GM12872 (cell line): ENCODE measurements around the gene ATOH8.

Experiments
- CTCF ChIP-seq: IDR thresholded peaks from 3 replicates; pipeline ENCODE4 v1.5.1; 2011; ENCODE audit warnings: low read depth, mild to moderate bottlenecking, low read length, moderate library complexity; ENCODE audit not compliant: insufficient read depth

The ATOH8 gene

GRCh38 chr2:85746321-85747004 is 7.3 kb upstream of the ATOH8 start:
- TF ChIP-seq CTCF = no peak

DNA sequence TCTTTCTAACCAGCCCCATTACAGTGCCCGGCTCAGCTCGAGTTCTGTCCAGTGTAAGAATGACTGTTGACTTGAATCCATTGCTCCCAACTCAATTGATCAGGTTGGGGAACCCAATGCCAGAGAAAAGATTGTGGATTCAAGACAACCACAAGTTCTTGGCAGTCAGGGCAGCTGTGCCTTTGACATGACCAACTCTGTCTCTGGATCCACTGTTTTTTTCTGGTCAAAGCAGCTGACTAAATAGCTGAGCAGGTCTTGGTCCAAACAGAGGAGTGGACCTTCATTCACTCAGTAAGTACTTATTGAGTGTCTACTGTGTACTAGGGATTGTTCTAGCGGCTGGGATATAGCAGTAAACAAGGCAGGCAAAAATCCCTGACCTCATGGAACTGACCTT is 6.3 kb upstream of the ATOH8 start:
- TF ChIP-seq CTCF = no peak

DNA sequence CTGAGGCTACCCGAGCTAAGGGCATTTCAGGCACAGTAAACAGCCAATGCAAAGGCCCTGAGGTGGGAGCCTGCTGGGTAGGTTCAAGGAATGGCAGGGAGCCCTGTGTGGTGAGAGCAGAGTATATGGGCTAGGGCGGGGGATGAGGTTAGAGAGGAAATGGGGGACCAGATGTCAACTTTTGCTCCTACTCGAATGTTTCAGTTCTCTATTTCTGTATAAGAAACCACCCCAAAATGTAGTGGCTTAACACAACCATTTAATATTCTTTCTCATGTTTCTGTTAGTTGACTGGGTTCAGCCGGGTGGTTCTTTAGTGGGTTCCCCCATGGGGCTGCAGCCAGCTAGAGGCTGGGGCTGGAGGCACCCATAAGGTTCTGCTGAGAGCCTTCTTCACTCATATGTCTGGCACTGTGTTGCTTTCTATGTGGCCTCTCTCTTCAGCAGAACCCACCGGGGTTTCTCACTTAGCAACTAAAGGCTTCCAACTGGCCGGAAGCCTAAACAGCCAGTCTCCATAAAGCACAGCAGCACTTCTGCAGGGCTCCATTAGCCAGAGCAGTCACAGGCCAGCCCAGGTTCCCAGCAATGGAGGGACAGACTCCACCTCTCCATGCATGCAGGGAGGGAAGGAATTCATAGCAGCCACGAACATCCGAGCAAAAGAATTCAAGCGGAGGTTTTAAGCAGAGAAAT is 5.6 kb upstream of the ATOH8 start:
- TF ChIP-seq CTCF = no peak

- TF ChIP-seq CTCF = no peak
Measured at GRCh38 chr2:85748985-85749875, 4.6 kb upstream of the ATOH8 start.

DNA sequence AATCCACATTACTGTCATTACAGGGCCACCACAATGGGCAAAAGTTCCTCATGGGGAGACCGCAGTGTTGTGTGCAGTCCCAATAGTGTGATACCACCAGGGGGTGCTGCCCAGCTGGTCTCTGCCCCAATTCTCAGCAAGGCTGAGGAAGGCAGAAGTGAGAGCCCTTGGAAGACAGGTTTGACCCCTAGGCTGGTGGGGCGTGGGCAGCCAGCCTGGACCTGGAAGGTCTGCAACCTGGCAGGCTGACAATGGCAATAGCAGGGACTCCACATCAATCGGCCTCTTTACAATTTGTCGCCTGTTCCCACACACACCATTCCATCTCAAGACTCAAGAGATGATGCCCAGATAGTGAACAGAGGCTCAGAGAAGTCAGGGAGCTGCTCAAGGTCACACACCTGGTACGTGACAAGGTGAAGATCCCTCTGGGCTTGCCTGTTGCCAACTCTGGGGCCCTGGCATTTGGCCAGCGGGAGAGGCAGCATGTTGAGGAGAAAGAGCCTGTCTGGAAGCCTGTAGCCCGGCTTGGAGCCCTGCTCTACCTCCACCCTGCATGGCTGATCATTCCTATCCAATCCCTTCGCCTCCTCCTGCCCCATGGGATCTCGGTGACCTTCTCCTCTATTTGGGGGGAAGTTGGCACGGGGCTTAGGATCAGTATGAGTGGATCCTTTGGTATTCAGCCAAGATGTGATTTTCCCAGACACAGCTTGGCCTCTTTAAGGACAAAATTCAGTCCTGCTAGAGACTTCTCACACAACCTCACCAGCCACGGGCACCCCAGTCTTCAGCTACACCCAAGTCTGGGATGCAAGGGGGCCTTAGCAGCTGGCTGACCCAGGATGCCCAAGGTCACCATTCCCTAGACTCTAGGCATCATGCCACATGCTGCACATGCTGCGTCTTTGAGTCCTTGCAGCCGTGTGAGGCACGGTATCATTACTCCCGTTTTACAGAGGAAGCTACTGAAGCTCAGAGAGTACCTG is 2.9 kb upstream of the ATOH8 start:
- TF ChIP-seq CTCF = peak; percentile 74

- no peak for TF ChIP-seq CTCF
Measured at GRCh38 chr2:85751627-85752026, 2.2 kb upstream of the ATOH8 start.
